ENCODE data around the gene PSD2. TPM values are rescaled to one million over a fixed set of nuclear protein-coding genes. Genes with fewer than 3 reads are reported as not detected.

The PSD2 gene
- total RNA-seq, 1 experiment from 2014 or later, result 0.05 TPM

GRCh38 chr5:139869042-139869790 lies 73.6 kb downstream of the PSD2 start:
- POLR2A ChIA-PET, result no interaction called here
- no peaks in the 10 kb centered on the region for H3K27me3 ChIP-seq (ENCODE audit: control insufficient read depth, insufficient read depth, low read length)
- H3K4me1 ChIP-seq (ENCODE audit: control insufficient read depth, insufficient read depth, low read length), result no peaks in the 10 kb centered on the region
- no TSS peak for BruUV-seq (replicated peaks)
- H3K9me3 ChIP-seq (ENCODE audit: control insufficient read depth, insufficient read depth, low read depth, low read length), result no peaks in the 10 kb centered on the region
- no peak overlapping the region for H3K27ac ChIP-seq (ENCODE audit: low read length)
- CTCF ChIA-PET, result no interaction called here
- in situ Hi-C loops (cut with HindIII; ENCODE audit: low pct_unique_long_range_greater_than_20kb, low sequenced_read_pairs), result no loop called here
- no peak overlapping the region for H3K4me3 ChIP-seq (ENCODE audit: low read depth in 2 of 2, low read length in 2 of 2)
- TF ChIP-seq CTCF (IDR thresholded peaks at IDR 0.05) (no peak), REST (IDR thresholded peaks at IDR 0.05; ENCODE audit: insufficient read depth in 1 of 2, low read depth in 2 of 2, low read length in 1 of 2) (no peak), SIN3A (IDR thresholded peaks at IDR 0.05; ENCODE audit: borderline replicate concordance, insufficient read depth, low read depth, low read length) (no peak), POLR2AphosphoS5 (IDR thresholded peaks at IDR 0.05; ENCODE audit: low read depth, low read length) (no peak), TCF7L2 (IDR thresholded peaks at IDR 0.05; ENCODE audit: low read depth, low read length) (no peak)
- ATAC-seq (no peak), DNase-seq (ENCODE audit: low read depth, low spot score) (no peak)
- intact Hi-C loops (cut with micrococcal nuclease; ENCODE audit: unreplicated experiment), result no loop called here
- H3K36me3 ChIP-seq (ENCODE audit: control insufficient read depth, insufficient read depth, low read length), result no peaks in the 10 kb centered on the region

GRCh38 chr5:139870677-139871076 lies 75.1 kb downstream of the PSD2 start:
- Histone ChIP-seq H3K4me3 (ENCODE audit: low read depth in 2 of 2, low read length in 2 of 2) (no peak overlapping the region), H3K9me3 (ENCODE audit: control insufficient read depth, insufficient read depth, low read depth, low read length) (no peaks in the 10 kb centered on the region), H3K36me3 (ENCODE audit: control insufficient read depth, insufficient read depth, low read length) (no peaks in the 10 kb centered on the region), H3K27me3 (ENCODE audit: control insufficient read depth, insufficient read depth, low read length) (no peaks in the 10 kb centered on the region), H3K27ac (ENCODE audit: low read length) (no peak overlapping the region), H3K4me1 (ENCODE audit: control insufficient read depth, insufficient read depth, low read length) (no peaks in the 10 kb centered on the region)
- TF ChIP-seq CTCF (IDR thresholded peaks at IDR 0.05) (no peak), SIN3A (IDR thresholded peaks at IDR 0.05; ENCODE audit: borderline replicate concordance, insufficient read depth, low read depth, low read length) (no peak), TCF7L2 (IDR thresholded peaks at IDR 0.05; ENCODE audit: low read depth, low read length) (no peak), POLR2AphosphoS5 (IDR thresholded peaks at IDR 0.05; ENCODE audit: low read depth, low read length) (no peak), REST (IDR thresholded peaks at IDR 0.05; ENCODE audit: insufficient read depth in 1 of 2, low read depth in 2 of 2, low read length in 1 of 2) (no peak)
- no peak for DNase-seq (ENCODE audit: low read depth, low spot score)
- intact Hi-C loops (cut with micrococcal nuclease; ENCODE audit: unreplicated experiment), result no loop called here
- in situ Hi-C loops (cut with HindIII; ENCODE audit: low pct_unique_long_range_greater_than_20kb, low sequenced_read_pairs), result no loop called here
- BruUV-seq (replicated peaks), result no TSS peak
- ChIA-PET POLR2A (no interaction called here), CTCF (no interaction called here)
- ATAC-seq, result no peak
